H9 (cell line): ENCODE results near the gene TET2. TPM values are rescaled to one million over a fixed set of nuclear protein-coding genes. Genes with fewer than 3 reads are reported as not detected.

Experiments used
- DNase-seq: peaks from one replicate; pipeline ENCODE4 v3.0.0-alpha.2; 2017
- H2AFZ ChIP-seq: one replicate; pipeline ENCODE4 v1.6.1; 2013; ENCODE audit warnings: mild to moderate bottlenecking, low read length, control low read depth, moderate library complexity
- H2AK5ac ChIP-seq: 2 replicates; pipeline ENCODE4 v1.6.1; 2013; ENCODE audit warnings: low read length, control low read depth, mixed read lengths; ENCODE audit not compliant: insufficient read length
- H2BK120ac ChIP-seq: one replicate; pipeline ENCODE4 v1.6.1; 2013; ENCODE audit warnings: low read depth, mild to moderate bottlenecking, low read length, control low read depth, inconsistent platforms; ENCODE audit not compliant: poor library complexity, severe bottlenecking
- H2BK12ac ChIP-seq: 2 replicates; pipeline ENCODE4 v1.6.1; 2013; ENCODE audit warnings: low read length, control low read depth, mixed read lengths, low read depth; ENCODE audit not compliant: insufficient read length
- H2BK15ac ChIP-seq: 2 replicates; pipeline ENCODE4 v1.6.1; 2013; ENCODE audit warnings: low read depth, low read length, control low read depth
- H2BK20ac ChIP-seq: one replicate; pipeline ENCODE4 v1.6.1; 2013; ENCODE audit warnings: low read depth, mild to moderate bottlenecking, low read length, control low read depth, inconsistent platforms; ENCODE audit not compliant: poor library complexity, severe bottlenecking
- H2BK5ac ChIP-seq: 2 replicates; pipeline ENCODE4 v1.6.1; 2013; ENCODE audit warnings: low read length, control low read depth, mixed read lengths; ENCODE audit not compliant: insufficient read length
- H3K14ac ChIP-seq: 2 replicates; pipeline ENCODE4 v1.6.1; 2013; ENCODE audit warnings: low read length, control low read depth; ENCODE audit not compliant: insufficient read depth
- H3K18ac ChIP-seq: 2 replicates; pipeline ENCODE4 v1.6.1; 2013; ENCODE audit warnings: low read depth, mild to moderate bottlenecking, mixed read lengths, low read length, control low read depth; ENCODE audit not compliant: insufficient read length
- H3K23ac ChIP-seq: 2 replicates; pipeline ENCODE4 v1.6.1; 2013; ENCODE audit warnings: low read length, control low read depth, mixed read lengths, low read depth; ENCODE audit not compliant: insufficient read length
- H3K23me2 ChIP-seq: 2 replicates; pipeline ENCODE4 v1.6.1; 2013; ENCODE audit warnings: low read depth, mild to moderate bottlenecking, mixed read lengths, low read length, control low read depth; ENCODE audit not compliant: insufficient read length, poor library complexity, severe bottlenecking
- H3K27ac ChIP-seq: 2 replicates; pipeline ENCODE4 v1.5.1; 2013; ENCODE audit warnings: low read length, control low read depth, mixed read lengths, low read depth; ENCODE audit not compliant: insufficient read length
- H3K27me3 ChIP-seq: 2 replicates; pipeline ENCODE4 v1.6.1; 2013; ENCODE audit warnings: low read length, control low read depth, inconsistent platforms; ENCODE audit not compliant: insufficient read depth
- H3K4ac ChIP-seq: 2 replicates; pipeline ENCODE4 v1.6.1; 2013; ENCODE audit warnings: low read depth, mild to moderate bottlenecking, control low read depth, inconsistent platforms, low read length, moderate library complexity
- H3K4me1 ChIP-seq: 2 replicates; pipeline ENCODE4 v1.6.1; 2013; ENCODE audit warnings: low read length, control low read depth, inconsistent platforms; ENCODE audit not compliant: insufficient read depth
- H3K4me2 ChIP-seq: 2 replicates; pipeline ENCODE4 v1.6.1; 2013; ENCODE audit warnings: low read length, control low read depth, mixed read lengths; ENCODE audit not compliant: insufficient read length, insufficient read depth
- H3K56ac ChIP-seq: 2 replicates; pipeline ENCODE4 v1.6.1; 2013; ENCODE audit warnings: low read depth, mild to moderate bottlenecking, mixed read lengths, low read length, control low read depth; ENCODE audit not compliant: insufficient read length
- H3K79me1 ChIP-seq: 2 replicates; pipeline ENCODE4 v1.6.1; 2013; ENCODE audit warnings: low read depth, mild to moderate bottlenecking, moderate library complexity, low read length, control low read depth, inconsistent platforms; ENCODE audit not compliant: insufficient read depth, poor library complexity, severe bottlenecking
- H3K79me2 ChIP-seq: 2 replicates; pipeline ENCODE4 v1.6.1; 2013; ENCODE audit warnings: low read length, control low read depth, inconsistent platforms; ENCODE audit not compliant: insufficient read depth
- H3K9ac ChIP-seq: 2 replicates; pipeline ENCODE4 v1.6.1; 2013; ENCODE audit warnings: low read length, control low read depth, mixed read lengths; ENCODE audit not compliant: insufficient read length; ENCODE audit errors: extremely low read depth
- H3K9me3 ChIP-seq: one replicate; pipeline ENCODE4 v1.6.1; 2013; ENCODE audit warnings: low read depth, low read length, inconsistent platforms; ENCODE audit not compliant: control insufficient read depth
- H3T11ph ChIP-seq: one replicate; pipeline ENCODE4 v1.6.1; 2013; ENCODE audit warnings: mild to moderate bottlenecking, low read length, control low read depth, inconsistent platforms
- H4K20me1 ChIP-seq: one replicate; pipeline ENCODE4 v1.6.1; 2013; ENCODE audit not compliant: control insufficient read depth, insufficient read length, insufficient read depth
- H4K5ac ChIP-seq: 2 replicates; pipeline ENCODE4 v1.6.1; 2013; ENCODE audit warnings: low read depth, mild to moderate bottlenecking, mixed read lengths, low read length, control low read depth; ENCODE audit not compliant: insufficient read length
- H4K8ac ChIP-seq: replicated peaks from 2 replicates; pipeline ENCODE4 v1.6.1; 2013; ENCODE audit warnings: low read length, control low read depth, mixed read lengths, low read depth; ENCODE audit not compliant: insufficient read length
- H4K91ac ChIP-seq: 2 replicates; pipeline ENCODE4 v1.6.1; 2013; ENCODE audit warnings: low read depth, mild to moderate bottlenecking, moderate library complexity, mixed read lengths, low read length, control low read depth; ENCODE audit not compliant: insufficient read length
- H3K27ac Mint-ChIP-seq, 3 experiments: 2 replicates in 2 of 3; 3 replicates in 1 of 3; pipeline ENCODE4 v1.8.0; 2020 to 2021; ENCODE audit warnings: mixed read lengths in 3 of 3, mild to moderate bottlenecking in 1 of 3, moderate library complexity in 1 of 3
- H3K27me3 Mint-ChIP-seq: 2 replicates; pipeline ENCODE4 v1.8.0; 2021; ENCODE audit warnings: low read depth, mild to moderate bottlenecking, moderate library complexity, mixed read lengths
- H3K36me3 Mint-ChIP-seq, 3 experiments: 2 replicates in 2 of 3; 3 replicates in 1 of 3; pipeline ENCODE4 v1.8.0; 2020 to 2021; ENCODE audit warnings: low read depth in 3 of 3, mixed read lengths in 3 of 3; ENCODE audit not compliant: insufficient read depth in 1 of 3
- H3K4me1 Mint-ChIP-seq, 2 experiments: 2 replicates each; pipeline ENCODE4 v1.8.0; 2020; ENCODE audit warnings: mixed read lengths in 2 of 2
- H3K4me3 Mint-ChIP-seq, 2 experiments: 2 replicates in 1 of 2; 3 replicates in 1 of 2; pipeline ENCODE4 v1.8.0; 2020 to 2021; ENCODE audit warnings: mild to moderate bottlenecking in 2 of 2, mixed read lengths in 2 of 2, moderate library complexity in 1 of 2
- H3K9me3 Mint-ChIP-seq, 2 experiments: 2 replicates in 1 of 2; 3 replicates in 1 of 2; pipeline ENCODE4 v1.8.0; 2020; ENCODE audit warnings: mild to moderate bottlenecking in 2 of 2, mixed read lengths in 2 of 2, moderate library complexity in 1 of 2
- WGBS: extraction: QIAGEN DNeasy Blood & Tissue Kit; methylation state at CpG from one replicate; pipeline ENCODE4 v1.1.7; 2013; ENCODE audit warnings: missing lambda C conversion rate, low lambda C conversion rate, mixed read lengths; ENCODE audit not compliant: insufficient read length; ENCODE audit errors: extremely low coverage; 5-methylcytosine and 5-hydroxymethylcytosine counted together
- total RNA-seq: library from RNA; stranded (reverse); gene quantifications from 2 replicates; pipeline ENCODE4 v1.2.1, GENCODE V29; 2021
- TF ChIP-seq, protein P1 (sequence below): fragments of 200-600 bp; sonication (generic); conservative IDR thresholded peaks from 3 replicates; pipeline ENCODE4 v1.8.0; 2021; ENCODE audit warnings: antibody characterized with exemption, mild to moderate bottlenecking

TET2 gene
- total RNA-seq, 1 experiment from 2014 or later, result 3.1 TPM

DNA sequence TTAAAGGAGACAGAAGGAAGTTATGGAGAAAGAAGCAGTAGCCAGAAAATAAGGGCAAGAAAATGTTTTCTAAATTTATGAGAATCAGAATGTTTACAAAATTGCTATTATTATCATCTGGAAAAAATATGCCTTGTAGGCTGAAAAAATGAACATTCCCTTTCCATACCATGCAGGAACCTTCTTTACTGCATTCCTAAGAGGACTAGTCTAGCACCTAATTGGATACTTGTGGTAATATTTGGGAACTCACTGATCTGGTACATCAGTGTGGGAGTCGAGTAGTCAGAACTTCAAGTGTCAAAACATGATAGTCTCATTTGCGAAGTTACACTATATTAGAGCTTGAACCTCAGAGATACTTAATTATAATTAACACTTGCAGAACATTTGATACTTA, 51.9 kb downstream of the TET2 start:
- no CpG with 5 or more reads among the region's 2 CpGs for WGBS
- no peak overlapping the region for H3K4ac ChIP-seq

More for the DNA sequence above, 51.9 kb downstream of the TET2 start:
- Histone ChIP-seq H3K27ac (no peak overlapping the region), H3K9me3 (no peaks in the 10 kb centered on the region), H3K56ac (no peak overlapping the region), H4K5ac (no peak overlapping the region), H4K20me1 (no peaks in the 10 kb centered on the region), H3K9ac (no peak overlapping the region), H2AFZ (no peak overlapping the region), H2BK12ac (no peak overlapping the region), H3K18ac (no peak overlapping the region), H3T11ph (no peak overlapping the region), H3K23me2 (no peaks in the 10 kb centered on the region), H2AK5ac (no peak overlapping the region), H2BK15ac (no peak overlapping the region), H4K8ac (no peak overlapping the region), H2BK5ac (no peak overlapping the region), H2BK120ac (no peak overlapping the region), H3K4me1 (no peaks in the 10 kb centered on the region), H3K4me2 (no peak overlapping the region), H3K79me1 (no peaks in the 10 kb centered on the region), H4K91ac (no peak overlapping the region), H3K79me2 (no peaks in the 10 kb centered on the region), H3K14ac (no peak overlapping the region), H2BK20ac (no peak overlapping the region), H3K27me3 (no peaks in the 10 kb centered on the region), H3K23ac (no peak overlapping the region)
- H3K36me3 Mint-ChIP-seq, result no peaks in the 10 kb centered on the region
- TF ChIP-seq, protein P1, sequence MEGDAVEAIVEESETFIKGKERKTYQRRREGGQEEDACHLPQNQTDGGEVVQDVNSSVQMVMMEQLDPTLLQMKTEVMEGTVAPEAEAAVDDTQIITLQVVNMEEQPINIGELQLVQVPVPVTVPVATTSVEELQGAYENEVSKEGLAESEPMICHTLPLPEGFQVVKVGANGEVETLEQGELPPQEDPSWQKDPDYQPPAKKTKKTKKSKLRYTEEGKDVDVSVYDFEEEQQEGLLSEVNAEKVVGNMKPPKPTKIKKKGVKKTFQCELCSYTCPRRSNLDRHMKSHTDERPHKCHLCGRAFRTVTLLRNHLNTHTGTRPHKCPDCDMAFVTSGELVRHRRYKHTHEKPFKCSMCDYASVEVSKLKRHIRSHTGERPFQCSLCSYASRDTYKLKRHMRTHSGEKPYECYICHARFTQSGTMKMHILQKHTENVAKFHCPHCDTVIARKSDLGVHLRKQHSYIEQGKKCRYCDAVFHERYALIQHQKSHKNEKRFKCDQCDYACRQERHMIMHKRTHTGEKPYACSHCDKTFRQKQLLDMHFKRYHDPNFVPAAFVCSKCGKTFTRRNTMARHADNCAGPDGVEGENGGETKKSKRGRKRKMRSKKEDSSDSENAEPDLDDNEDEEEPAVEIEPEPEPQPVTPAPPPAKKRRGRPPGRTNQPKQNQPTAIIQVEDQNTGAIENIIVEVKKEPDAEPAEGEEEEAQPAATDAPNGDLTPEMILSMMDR, result no peak
- no peaks in the 10 kb centered on the region for H3K9me3 Mint-ChIP-seq
- no peak overlapping the region for H3K4me3 Mint-ChIP-seq
- H3K4me1 Mint-ChIP-seq, result no peaks in the 10 kb centered on the region
- DNase-seq, result no peak
- no peak overlapping the region for H3K27ac Mint-ChIP-seq
- no peaks in the 10 kb centered on the region for H3K27me3 Mint-ChIP-seq
